GM13976 (cell line): ENCODE results near the gene ARHGAP18.

Experiments
- DNase-seq: peaks from one replicate; pipeline ENCODE4 v3.0.0; 2012; ENCODE audit warnings: low spot score
- CTCF ChIP-seq: IDR thresholded peaks from 2 replicates; pipeline ENCODE4 v1.5.1; 2012; ENCODE audit warnings: borderline replicate concordance, mild to moderate bottlenecking; ENCODE audit not compliant: insufficient read depth; ENCODE audit errors: extremely low read depth, missing control alignments, control extremely low read depth
- in situ Hi-C: fragments of 300-500 bp; cut with MboI; formaldehyde crosslinking; loops from one replicate; pipeline ENCODE4 v1.12.0; 2022; ENCODE audit warnings: low sequenced_read_pairs, mixed read lengths, inconsistent platforms; ENCODE audit not compliant: unreplicated experiment

Gene ARHGAP18

DNA sequence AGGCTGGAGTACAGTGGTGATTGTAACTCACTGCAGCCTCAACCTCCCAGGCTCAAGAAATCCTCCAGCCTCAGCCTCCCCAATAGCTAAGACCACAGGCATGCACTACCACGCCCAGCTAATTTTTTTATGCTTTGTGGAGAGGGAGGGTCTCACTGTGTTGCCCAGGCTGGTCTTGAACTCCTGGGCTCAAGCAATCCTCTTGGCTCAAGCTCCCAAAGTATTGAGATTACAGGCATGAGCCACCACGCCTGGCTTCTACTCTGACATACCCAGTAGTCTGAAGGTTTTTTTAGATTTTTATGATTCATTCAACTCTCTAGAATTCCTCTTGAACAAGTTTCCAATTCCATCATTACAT, 1.3 kb upstream of the ARHGAP18 start:
- no peak for DNase-seq
- TF ChIP-seq CTCF, result no peak
- in situ Hi-C loops, result no loop called here

DNA sequence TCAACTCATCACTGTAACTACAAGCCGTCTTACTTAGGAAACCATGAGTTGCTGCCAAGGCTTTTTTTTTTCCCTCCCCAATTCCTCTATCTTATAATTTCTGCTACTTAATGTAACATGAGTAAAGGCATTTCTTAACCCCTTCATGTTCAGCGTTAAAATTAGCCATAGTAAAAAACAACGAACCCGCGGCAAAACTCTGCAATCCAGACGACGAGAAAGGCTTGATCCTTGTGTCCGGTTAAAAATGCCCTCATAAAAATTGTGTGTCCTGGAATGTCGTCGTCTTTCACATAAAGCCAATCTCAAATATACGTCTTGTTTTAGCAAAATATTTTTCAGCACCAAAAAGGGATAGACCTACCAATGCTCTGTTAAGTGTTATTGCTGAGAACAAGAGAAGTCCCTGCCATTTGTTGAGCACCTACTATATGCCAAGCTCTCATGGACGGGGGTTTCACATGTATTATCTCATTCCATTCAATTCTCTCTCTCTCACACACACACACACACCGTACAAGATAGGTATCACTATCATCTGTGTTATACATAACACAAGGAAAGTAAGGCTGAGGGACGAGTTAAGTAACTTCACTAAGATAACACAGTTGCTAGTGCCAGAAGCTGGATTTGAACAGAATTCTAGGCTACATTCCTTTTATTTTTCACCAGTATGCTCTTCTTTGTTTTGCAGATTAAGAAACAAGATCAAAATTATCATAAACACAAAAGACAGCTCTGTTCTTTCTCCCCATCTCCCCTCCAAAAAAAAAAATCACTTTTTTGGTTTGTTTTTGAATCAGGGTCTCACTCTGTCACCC, 683 bp upstream of the ARHGAP18 start:
- TF ChIP-seq CTCF, result no peak
- in situ Hi-C loops, result no loop called here

GRCh38 chr6:129709196-129709768, 695 bp downstream of the ARHGAP18 start:
- no peak for TF ChIP-seq CTCF
- DNase-seq, result no peak
- in situ Hi-C loops, result no loop called here

More for the DNA sequence above, 683 bp upstream of the ARHGAP18 start:
- no peak for DNase-seq

GRCh38 chr6:129708496-129709195, 1.3 kb downstream of the ARHGAP18 start:
- DNase-seq, result no peak
- in situ Hi-C loops, result no loop called here
- no peak for TF ChIP-seq CTCF

DNA sequence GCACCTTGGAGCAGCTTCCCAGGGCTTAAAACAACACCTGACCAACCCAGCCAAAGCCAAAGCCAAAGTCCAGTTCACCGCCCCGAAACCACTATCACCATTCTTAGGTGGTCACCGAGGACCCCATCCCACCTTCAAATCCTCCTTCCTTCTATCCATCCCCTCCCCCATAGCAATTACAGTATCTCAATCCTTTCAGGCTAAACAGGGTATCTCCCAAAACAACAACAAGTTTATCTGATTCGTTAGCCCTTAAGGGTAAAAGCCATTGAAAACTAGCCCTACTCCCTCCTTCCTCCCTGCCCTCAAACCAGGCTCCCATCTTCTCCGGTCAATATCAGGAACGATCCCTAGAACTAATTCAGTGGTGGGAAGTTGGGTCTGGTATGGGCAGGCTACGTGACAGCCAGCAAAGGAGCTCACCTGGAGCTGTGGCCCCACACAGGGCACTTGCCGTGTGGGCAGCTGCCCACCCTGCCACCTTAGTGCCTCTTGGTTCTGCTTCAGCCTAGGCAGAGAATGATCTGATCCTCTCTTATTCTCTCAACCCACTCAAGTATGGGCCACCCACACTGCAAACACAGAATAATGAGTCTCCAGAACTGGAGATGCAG, 2.0 kb downstream of the ARHGAP18 start:
- TF ChIP-seq CTCF, result no peak
- DNase-seq, result no peak
- in situ Hi-C loops, result no loop called here

GRCh38 chr6:129707028-129707427, 2.9 kb downstream of the ARHGAP18 start:
- in situ Hi-C loops, result no loop called here
- no peak for DNase-seq
- no peak for TF ChIP-seq CTCF
